Measurements from ENCODE around the gene FPGS.

GRCh38 chr9:127825319-127826051 is 22.8 kb downstream of the FPGS start:
- TF ChIP-seq EZH2phosphoT487 (IDR thresholded peaks at IDR 0.05; ENCODE audit: borderline replicate concordance) = no peak
- TF ChIP-seq REST (IDR thresholded peaks at IDR 0.05; ENCODE audit: low read depth) = no peak
- TF ChIP-seq CTCF (IDR thresholded peaks at IDR 0.05 in 2 of 3, conservative IDR thresholded peaks at IDR 0.05 in 1 of 3; ENCODE audit: borderline replicate concordance in 1 of 3, insufficient read depth in 1 of 3, low read depth in 2 of 3, low read length in 2 of 3) = peak; percentile 40 to 63 (median 40); a peak in 4 of 6 replicates
- no peak for TF ChIP-seq CEBPB (IDR thresholded peaks at IDR 0.05; ENCODE audit: low read depth)
- no peak for TF ChIP-seq POLR2AphosphoS5 (IDR thresholded peaks at IDR 0.05; ENCODE audit: low read depth, low read length)
- TF ChIP-seq EZH2 (IDR thresholded peaks at IDR 0.05) = no peak
- no peak for TF ChIP-seq POLR2A (IDR thresholded peaks at IDR 0.05; ENCODE audit: borderline replicate concordance, extremely low read depth, insufficient read depth, insufficient read length)
- no peak for TF ChIP-seq ELF1 (IDR thresholded peaks at IDR 0.05; ENCODE audit: borderline replicate concordance, low read depth)
- TF ChIP-seq RAD21 (IDR thresholded peaks at IDR 0.05; ENCODE audit: low read depth) = peak; percentile 24; the same call in 1 of the 2 replicates
- no peak for TF ChIP-seq JUND (IDR thresholded peaks at IDR 0.05)
- TF ChIP-seq SP1 (IDR thresholded peaks at IDR 0.05; ENCODE audit: low read depth) = no peak
- no peak for TF ChIP-seq EGR1 (IDR thresholded peaks at IDR 0.05; ENCODE audit: low read depth)
- no peak for TF ChIP-seq YY1 (IDR thresholded peaks at IDR 0.05; ENCODE audit: extremely low read depth, insufficient replicate concordance, low read depth, low read length)
- no peak for TF ChIP-seq FOSL1 (IDR thresholded peaks at IDR 0.05; ENCODE audit: low read depth)
